Measurements from ENCODE around the gene PLEKHM2. TPM values are rescaled to one million over a fixed set of nuclear protein-coding genes. Genes with fewer than 3 reads are reported as not detected.
A peak's percentile ranks its signal among the peaks of the same experiment; 100 is the strongest.

The PLEKHM2 gene
- total RNA-seq, 4 donors from 2014 or later = 34.6 to 57.9 (median 42.4) TPM

- H3K36me3 ChIP-seq = peaks cover 0 to 34% (median 4%) of the 10 kb centered on the region in 3 donors
- peaks cover 22 to 70% (median 35%) of the 10 kb centered on the region in 3 donors for H3K4me1 ChIP-seq
- no peak for DNase-seq
- H3K4me3 ChIP-seq = no peak overlapping the region
- 71 to 73% methylated on average over 1 to 2 of the region's 15 CpGs for WGBS, 2 donors
- peaks cover 0 to 9% (median 0%) of the 10 kb centered on the region in 4 donors for H3K27me3 ChIP-seq
- peak overlapping the region; percentile 76 to 89 (median 85) for H3K27ac ChIP-seq
- no peaks in the 10 kb centered on the region for H3K9me3 ChIP-seq
- TF ChIP-seq, protein P1, sequence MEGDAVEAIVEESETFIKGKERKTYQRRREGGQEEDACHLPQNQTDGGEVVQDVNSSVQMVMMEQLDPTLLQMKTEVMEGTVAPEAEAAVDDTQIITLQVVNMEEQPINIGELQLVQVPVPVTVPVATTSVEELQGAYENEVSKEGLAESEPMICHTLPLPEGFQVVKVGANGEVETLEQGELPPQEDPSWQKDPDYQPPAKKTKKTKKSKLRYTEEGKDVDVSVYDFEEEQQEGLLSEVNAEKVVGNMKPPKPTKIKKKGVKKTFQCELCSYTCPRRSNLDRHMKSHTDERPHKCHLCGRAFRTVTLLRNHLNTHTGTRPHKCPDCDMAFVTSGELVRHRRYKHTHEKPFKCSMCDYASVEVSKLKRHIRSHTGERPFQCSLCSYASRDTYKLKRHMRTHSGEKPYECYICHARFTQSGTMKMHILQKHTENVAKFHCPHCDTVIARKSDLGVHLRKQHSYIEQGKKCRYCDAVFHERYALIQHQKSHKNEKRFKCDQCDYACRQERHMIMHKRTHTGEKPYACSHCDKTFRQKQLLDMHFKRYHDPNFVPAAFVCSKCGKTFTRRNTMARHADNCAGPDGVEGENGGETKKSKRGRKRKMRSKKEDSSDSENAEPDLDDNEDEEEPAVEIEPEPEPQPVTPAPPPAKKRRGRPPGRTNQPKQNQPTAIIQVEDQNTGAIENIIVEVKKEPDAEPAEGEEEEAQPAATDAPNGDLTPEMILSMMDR (IDR thresholded peaks at IDR 0.05) = no peak
- no peak for TF ChIP-seq POLR2A (IDR thresholded peaks at IDR 0.05)
- intact Hi-C loops (cut with DNase I) = no loop called here
Observed at GRCh38 chr1:15764890-15765289, 80.8 kb downstream of the PLEKHM2 start.

GRCh38 chr1:15765495-15766194, 81.5 kb downstream of the PLEKHM2 start:
- intact Hi-C loops (cut with DNase I) = no loop called here
- Histone ChIP-seq H3K4me3 (peak overlapping the region in 1 of 4 donors; percentile 12), H3K4me1 (peaks cover 16 to 63% (median 28%) of the 10 kb centered on the region in 3 donors), H3K36me3 (peaks cover 0 to 41% (median 4%) of the 10 kb centered on the region in 3 donors), H3K27ac (peak overlapping the region; percentile 76 to 89 (median 85)), H3K9me3 (no peaks in the 10 kb centered on the region), H3K27me3 (peaks cover 0 to 4% (median 0%) of the 10 kb centered on the region in 4 donors)
- 44 to 48% methylated on average over 17 to 20 of the region's 20 CpGs for WGBS, 2 donors
- DNase-seq = no peak
- TF ChIP-seq POLR2A (IDR thresholded peaks at IDR 0.05) = peak in 1 of 4 donors; percentile 53
- TF ChIP-seq, protein P1 (IDR thresholded peaks at IDR 0.05) = peak in 1 of 6 experiments; percentile 15

DNA sequence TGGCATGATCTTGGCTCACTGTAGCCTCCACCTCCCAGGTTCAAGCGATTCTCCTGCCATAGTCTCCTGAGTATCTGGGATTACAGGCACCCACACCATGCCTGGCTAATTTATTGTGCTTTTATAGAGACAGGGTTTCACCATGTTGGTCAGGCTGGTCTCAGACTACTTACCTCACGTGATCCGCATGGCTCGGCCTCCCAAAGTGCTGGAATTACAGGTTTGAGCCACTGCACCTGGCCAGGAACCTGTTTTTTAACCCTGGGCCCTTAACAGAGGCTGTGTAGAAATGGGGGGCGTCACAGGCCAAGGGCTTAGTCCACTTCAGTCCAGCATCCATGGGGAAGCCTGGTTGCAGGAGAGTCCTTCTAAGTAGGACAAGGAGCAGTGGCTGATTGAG, 83.8 kb downstream of the PLEKHM2 start:
- DNase-seq = no peak
- Histone ChIP-seq H3K4me3 (no peak overlapping the region), H3K9me3 (no peaks in the 10 kb centered on the region), H3K27me3 (no peaks in the 10 kb centered on the region), H3K36me3 (peaks cover 0 to 64% (median 4%) of the 10 kb centered on the region in 3 donors), H3K4me1 (peaks cover 14 to 47% (median 24%) of the 10 kb centered on the region in 3 donors), H3K27ac (peak overlapping the region in 1 of 4 donors; percentile 6)
- intact Hi-C loops (cut with DNase I) = no loop called here
- 86 to 100% methylated on average over 1 of the region's 5 CpGs for WGBS, 2 donors
- TF ChIP-seq POLR2A (IDR thresholded peaks at IDR 0.05) = no peak
- TF ChIP-seq, protein P1 (IDR thresholded peaks at IDR 0.05) = no peak

GRCh38 chr1:15768388-15768787, 84.3 kb downstream of the PLEKHM2 start:
- no peaks in the 10 kb centered on the region for H3K9me3 ChIP-seq
- H3K36me3 ChIP-seq = peaks cover 0 to 69% (median 4%) of the 10 kb centered on the region in 3 donors
- TF ChIP-seq, protein P1 (IDR thresholded peaks at IDR 0.05) = no peak
- no peak for TF ChIP-seq POLR2A (IDR thresholded peaks at IDR 0.05)
- peaks cover 14 to 47% (median 24%) of the 10 kb centered on the region in 3 donors for H3K4me1 ChIP-seq
- H3K27me3 ChIP-seq = no peaks in the 10 kb centered on the region
- no peak overlapping the region for H3K4me3 ChIP-seq
- no peak overlapping the region for H3K27ac ChIP-seq
- intact Hi-C loops (cut with DNase I) = no loop called here
- 80 to 100% methylated on average over 2 to 3 of the region's 7 CpGs for WGBS, 2 donors
- DNase-seq = no peak

DNA sequence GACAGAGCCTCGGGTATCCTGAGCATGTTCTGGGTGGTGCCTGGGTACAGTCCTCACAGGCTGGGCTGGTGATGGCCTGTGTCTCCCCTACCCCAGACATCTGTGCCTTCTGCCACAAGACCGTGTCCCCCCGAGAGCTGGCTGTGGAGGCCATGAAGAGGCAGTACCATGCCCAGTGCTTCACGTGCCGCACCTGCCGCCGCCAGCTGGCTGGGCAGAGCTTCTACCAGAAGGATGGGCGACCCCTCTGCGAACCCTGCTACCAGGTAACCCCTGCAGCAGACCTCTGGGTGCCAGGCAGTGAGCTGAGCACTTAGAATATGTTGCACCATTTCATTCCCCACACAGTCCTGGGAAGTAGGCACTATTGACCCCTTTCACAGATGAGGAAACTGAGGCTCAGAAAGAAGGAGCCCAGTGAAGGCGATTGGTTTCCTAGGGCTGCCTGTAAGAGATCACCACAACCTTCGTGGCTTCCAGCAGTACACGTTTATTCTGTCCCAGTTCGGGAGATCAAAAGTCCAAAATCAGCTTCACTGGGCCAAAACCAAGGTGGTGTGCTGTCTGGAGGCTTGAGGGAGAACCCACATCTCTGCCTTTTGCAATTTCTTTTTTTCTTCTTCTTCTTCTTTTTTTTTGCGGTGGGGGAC, 86.3 kb downstream of the PLEKHM2 start:
- no peak for TF ChIP-seq POLR2A (IDR thresholded peaks at IDR 0.05)
- TF ChIP-seq, protein P1 (IDR thresholded peaks at IDR 0.05) = no peak
- intact Hi-C loops (cut with DNase I) = no loop called here
- H3K4me1 ChIP-seq = peaks cover 2 to 28% (median 8%) of the 10 kb centered on the region in 3 donors
- no peaks in the 10 kb centered on the region for H3K27me3 ChIP-seq
- peaks cover 0 to 82% (median 4%) of the 10 kb centered on the region in 3 donors for H3K36me3 ChIP-seq
- H3K4me3 ChIP-seq = no peak overlapping the region
- WGBS, 2 donors = 87 to 90% methylated on average over 4 to 7 of the region's 14 CpGs
- no peaks in the 10 kb centered on the region for H3K9me3 ChIP-seq
- H3K27ac ChIP-seq = no peak overlapping the region
- no peak for DNase-seq
